GM12865 (cell line): ENCODE data around the gene SKA1.
"Not testable (repeated sequence)": the region's sequence is repeated elsewhere in the genome, so short reads cannot be mapped to it uniquely, and the experiment has no call there.

Experiments
- DNase-seq: peaks from one replicate; pipeline ENCODE4 v3.0.0; 2010; ENCODE audit warnings: low read depth
- H3K4me3 ChIP-seq: 2 replicates; pipeline ENCODE4 v1.5.1; 2011; ENCODE audit warnings: mild to moderate bottlenecking, low read depth, low read length, control low read depth
- TF ChIP-seq, protein P1 (sequence below): IDR thresholded peaks from 2 replicates; pipeline ENCODE4 v1.5.1; 2011; ENCODE audit warnings: low read length, control low read depth, low read depth, inconsistent platforms; ENCODE audit not compliant: insufficient read depth; ENCODE audit errors: missing control alignments

The SKA1 gene

DNA sequence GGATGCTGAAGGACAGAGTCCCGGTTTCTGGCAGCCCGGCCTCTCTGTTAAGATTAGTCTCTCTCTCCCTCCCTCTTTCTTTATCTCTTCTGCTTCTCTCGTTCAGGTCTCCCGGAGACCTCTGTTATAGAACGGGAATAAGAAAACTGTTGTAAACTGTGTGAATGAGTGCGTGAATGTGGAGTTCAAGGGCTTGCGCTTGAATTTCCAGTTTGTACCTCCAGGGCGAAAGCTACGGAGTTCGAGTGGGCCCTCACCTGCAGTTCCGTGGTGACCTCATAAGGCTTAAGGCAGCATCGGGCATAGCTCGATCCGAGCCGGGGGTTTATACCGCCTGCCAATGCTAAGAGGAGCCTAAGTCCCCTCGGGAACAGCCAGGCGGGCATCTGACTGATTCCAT lies 26.4 kb downstream of the SKA1 start:
- TF ChIP-seq, protein P1, sequence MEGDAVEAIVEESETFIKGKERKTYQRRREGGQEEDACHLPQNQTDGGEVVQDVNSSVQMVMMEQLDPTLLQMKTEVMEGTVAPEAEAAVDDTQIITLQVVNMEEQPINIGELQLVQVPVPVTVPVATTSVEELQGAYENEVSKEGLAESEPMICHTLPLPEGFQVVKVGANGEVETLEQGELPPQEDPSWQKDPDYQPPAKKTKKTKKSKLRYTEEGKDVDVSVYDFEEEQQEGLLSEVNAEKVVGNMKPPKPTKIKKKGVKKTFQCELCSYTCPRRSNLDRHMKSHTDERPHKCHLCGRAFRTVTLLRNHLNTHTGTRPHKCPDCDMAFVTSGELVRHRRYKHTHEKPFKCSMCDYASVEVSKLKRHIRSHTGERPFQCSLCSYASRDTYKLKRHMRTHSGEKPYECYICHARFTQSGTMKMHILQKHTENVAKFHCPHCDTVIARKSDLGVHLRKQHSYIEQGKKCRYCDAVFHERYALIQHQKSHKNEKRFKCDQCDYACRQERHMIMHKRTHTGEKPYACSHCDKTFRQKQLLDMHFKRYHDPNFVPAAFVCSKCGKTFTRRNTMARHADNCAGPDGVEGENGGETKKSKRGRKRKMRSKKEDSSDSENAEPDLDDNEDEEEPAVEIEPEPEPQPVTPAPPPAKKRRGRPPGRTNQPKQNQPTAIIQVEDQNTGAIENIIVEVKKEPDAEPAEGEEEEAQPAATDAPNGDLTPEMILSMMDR = no peak
- no peak overlapping the region for H3K4me3 ChIP-seq
- DNase-seq = no peak

DNA sequence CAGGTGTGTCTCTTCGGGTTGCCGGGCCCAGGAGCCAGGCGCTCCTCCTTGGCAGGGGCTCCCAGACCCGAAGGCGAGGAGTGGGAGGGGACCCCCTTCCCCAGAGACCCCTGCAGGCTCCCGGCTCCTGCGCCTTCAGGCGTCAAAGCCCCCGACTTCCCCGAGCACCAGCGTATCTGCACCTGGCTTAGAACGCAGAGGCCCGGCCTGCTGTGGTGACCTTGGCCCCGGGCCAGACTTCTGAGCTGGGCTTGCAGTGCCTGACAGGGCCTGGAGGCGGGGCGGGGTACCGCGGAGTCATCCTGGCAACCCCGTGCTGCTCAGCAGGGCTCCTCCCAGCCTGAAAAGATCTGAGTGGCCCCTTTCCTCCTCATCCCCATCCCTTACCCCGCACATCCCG lies 27.0 kb downstream of the SKA1 start:
- no peak for DNase-seq

DNA sequence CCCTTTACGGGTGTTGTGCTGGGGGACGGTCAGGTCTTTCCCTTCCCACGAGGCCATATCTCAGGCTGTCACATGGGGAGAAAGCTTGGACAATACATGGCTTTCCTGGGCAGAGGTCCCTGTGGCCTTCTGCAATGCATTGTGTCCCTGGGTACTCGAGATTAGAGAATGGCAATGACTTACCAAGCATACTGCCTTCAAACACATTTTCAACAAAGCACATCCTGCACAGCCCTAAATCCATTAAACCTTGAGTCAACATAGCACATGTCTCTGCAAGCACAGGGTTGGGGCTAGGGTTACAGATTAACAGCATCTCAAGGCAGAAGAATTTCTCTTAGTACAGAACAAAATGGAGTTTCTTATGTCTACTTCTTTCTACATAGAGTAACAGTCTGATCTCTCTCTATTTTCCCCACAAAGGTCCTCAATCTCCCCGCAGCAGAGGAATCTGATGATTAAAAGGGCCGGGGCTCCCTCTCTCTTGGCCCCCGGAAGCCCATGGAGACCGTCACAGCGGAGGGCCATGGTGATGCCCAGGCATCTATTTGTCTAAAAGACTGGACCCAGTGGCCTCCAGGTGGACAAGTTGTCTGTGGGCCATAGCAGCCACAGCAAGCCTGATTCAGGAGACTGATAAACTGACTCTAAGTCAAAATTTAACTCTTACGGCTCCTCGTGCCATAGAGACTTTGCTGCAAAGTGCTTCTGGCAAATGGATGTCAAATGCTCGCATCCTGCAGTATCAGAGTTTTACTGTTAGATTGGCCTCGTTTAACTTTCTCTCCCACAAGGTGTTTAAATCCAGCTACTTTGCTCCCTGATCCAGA lies 30.1 kb downstream of the SKA1 start:
- H3K4me3 ChIP-seq, DNase-seq: not testable (repeated sequence)

More for the DNA sequence above, 27.0 kb downstream of the SKA1 start:
- no peak overlapping the region for H3K4me3 ChIP-seq
- TF ChIP-seq, protein P1 = no peak

DNA sequence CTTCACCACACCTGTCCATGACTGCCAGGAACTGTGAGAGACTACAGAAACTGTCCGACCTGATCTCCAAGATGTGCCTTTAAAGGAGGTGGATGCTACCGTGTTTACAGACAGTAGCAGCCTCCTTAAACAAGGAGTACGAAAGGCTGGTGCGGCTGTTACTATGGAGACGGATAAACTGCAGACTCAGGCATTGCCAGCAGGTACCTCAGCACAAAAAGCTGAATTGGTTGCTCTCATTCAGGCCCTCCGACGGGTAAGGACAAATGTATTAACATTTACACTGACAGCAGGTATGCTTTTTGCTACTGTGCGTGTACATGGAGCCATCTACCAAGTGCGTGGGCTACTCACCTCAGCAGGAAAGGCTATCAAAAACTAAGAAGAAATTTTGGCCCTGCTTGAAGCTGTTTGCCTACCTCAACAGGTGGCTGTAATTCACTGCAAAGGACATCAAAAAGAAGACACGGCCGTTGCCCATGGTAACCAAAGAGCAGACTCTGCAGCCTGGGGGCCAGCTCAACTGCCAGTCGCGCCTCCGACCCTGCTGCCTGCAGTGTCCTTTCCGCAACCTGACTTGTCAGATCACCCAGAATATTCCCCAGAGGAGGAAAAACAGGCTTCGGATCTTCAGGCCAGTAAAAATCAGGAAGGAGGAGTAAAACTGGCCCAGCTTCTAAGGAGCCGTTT lies 30.9 kb downstream of the SKA1 start:
- TF ChIP-seq, protein P1 = no peak
- H3K4me3 ChIP-seq = no peak overlapping the region
- DNase-seq = no peak

DNA sequence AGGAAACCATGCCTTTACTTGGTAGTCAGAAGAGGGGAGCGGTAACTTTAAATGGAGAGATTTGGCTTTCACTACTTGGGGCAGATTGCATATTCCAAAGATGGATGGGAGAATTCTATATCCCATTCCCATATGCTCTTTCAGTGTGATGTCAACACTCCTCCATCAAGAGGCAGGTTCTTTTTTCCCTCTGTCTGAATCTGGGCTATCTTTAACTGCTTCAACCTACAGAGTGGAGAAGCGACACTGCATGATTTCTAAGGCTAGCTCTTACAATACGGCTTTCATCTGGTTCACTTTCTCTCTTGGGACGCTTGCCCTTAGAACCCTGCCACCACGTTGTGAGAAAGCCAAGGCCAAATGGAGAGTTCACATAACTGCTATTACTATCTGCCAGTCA lies 34.4 kb downstream of the SKA1 start:
- TF ChIP-seq, protein P1 = no peak
- H3K4me3 ChIP-seq = no peak overlapping the region
- no peak for DNase-seq

DNA sequence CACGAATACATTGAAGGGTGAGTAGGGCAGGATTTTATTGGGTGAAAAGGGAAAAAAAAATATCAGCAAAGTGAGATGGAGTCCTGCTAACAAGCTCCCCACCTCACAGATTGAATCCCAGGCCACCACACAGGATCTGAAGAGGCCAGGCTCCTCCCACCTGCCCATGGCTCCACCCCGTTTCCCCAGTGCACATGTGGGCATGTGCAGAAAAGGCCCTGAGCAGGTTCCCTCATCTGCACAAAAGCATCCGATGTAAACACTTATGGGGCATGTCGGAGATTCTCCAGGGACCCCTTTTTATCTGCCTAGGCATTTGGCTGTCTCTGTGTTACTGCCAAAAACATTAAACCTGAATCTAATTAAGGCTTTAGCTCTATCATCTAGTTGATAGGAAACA lies 35.2 kb downstream of the SKA1 start:
- no peak for DNase-seq
- H3K4me3 ChIP-seq = no peak overlapping the region
- TF ChIP-seq, protein P1 = no peak

DNA sequence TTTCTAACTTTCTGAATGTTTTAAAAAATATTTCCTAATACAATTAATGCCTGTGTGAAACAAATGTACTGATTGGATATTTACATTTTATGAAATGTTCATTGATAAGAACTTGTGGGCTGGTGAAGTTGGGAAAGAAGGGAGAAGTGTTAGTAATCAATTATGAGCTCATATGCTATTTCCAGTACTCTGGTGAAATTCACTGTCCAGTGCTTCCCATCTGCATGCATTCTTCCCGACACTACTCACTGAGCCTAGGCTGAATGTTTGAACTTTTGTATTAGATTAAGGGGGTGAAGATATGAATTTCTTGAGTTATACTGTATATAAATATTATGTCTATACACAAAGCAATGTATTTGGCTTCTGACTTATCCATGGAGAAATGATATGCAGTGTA lies 36.0 kb downstream of the SKA1 start:
- TF ChIP-seq, protein P1 = no peak
- no peak overlapping the region for H3K4me3 ChIP-seq
- no peak for DNase-seq

DNA sequence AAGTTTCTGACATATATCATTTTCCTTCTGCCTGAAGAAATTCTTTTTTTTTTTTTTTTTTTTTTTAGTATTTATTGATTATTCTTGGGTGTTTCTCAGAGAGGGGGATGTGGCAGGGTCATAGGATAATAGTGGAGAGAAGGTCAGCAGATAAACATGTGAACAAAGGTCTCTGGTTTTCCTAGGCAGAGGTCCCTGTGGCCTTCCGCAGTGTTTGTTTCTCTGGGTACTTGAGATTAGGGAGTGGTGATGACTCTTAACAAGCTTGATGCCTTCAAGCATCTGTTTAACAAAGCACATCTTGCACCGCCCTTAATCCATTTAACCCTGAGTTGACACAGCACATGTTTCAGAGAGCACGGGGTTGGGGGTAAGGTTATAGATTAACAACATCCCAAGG lies 42.0 kb downstream of the SKA1 start:
- H3K4me3 ChIP-seq, DNase-seq: not testable (repeated sequence)

DNA sequence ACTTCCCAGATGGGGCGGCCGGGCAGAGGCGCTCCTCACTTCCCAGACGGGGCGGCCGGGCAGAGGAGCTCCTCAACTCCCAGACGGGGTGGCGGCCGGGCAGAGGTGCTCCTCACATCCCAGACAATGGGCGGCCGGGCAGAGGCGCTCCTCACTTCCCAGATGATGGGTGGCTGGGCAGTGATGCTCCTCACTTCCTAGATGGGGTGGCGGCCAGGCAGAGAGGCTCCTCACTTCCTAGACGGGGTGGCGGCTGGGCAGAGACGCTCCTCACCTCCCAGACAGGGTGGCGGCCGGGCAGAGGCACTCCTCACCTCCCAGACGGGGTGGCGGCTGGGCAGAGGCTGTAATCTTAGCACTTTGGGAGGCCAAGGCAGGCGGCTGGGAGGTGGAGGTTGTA lies 42.9 kb downstream of the SKA1 start:
- not testable (repeated sequence) for H3K4me3 ChIP-seq, DNase-seq
